T-helper 1 cell (primary cell): ENCODE results near the gene CDH2.
"Not testable (repeated sequence)": the region's sequence is repeated elsewhere in the genome, so short reads cannot be mapped to it uniquely, and the experiment has no call there.

Experiments
- DNase-seq, 5 donors: peaks; one replicate each; pipeline ENCODE4 v3.0.0-alpha.2; 2012 to 2020

CDH2 gene

GRCh38 chr18:27983780-27984179, 193.2 kb downstream of the CDH2 start:
- DNase-seq, result no peak

GRCh38 chr18:27976806-27977408, 200.0 kb downstream of the CDH2 start:
- DNase-seq, result no peak

GRCh38 chr18:27970321-27970720, 206.6 kb downstream of the CDH2 start:
- no peak for DNase-seq

- DNase-seq, result no peak
Observed at GRCh38 chr18:27969206-27969605, 207.7 kb downstream of the CDH2 start.

- no peak for DNase-seq
Observed at GRCh38 chr18:27967913-27968824, 208.8 kb downstream of the CDH2 start.

GRCh38 chr18:27966881-27967280, 210.0 kb downstream of the CDH2 start:
- no peak for DNase-seq

- no peak for DNase-seq
Observed at GRCh38 chr18:27964811-27965210, 212.1 kb downstream of the CDH2 start.

- no peak for DNase-seq
Observed at GRCh38 chr18:27959101-27959500, 217.8 kb downstream of the CDH2 start.

- DNase-seq, result no peak
Observed at GRCh38 chr18:27956001-27956640, 220.8 kb downstream of the CDH2 start.

- no peak for DNase-seq
Observed at GRCh38 chr18:27954226-27954625, 222.7 kb downstream of the CDH2 start.

- DNase-seq, result no peak
Observed at GRCh38 chr18:27952741-27953140, 224.2 kb downstream of the CDH2 start.

GRCh38 chr18:27950648-27951228, 226.2 kb downstream of the CDH2 start:
- no peak for DNase-seq

- no peak for DNase-seq
Observed at GRCh38 chr18:27948986-27949385, 227.9 kb downstream of the CDH2 start.

- DNase-seq, result no peak
Observed at GRCh38 chr18:27942706-27943105, 234.2 kb downstream of the CDH2 start.

GRCh38 chr18:27931535-27931934, 245.4 kb downstream of the CDH2 start:
- DNase-seq, result no peak

- no peak for DNase-seq
Observed at GRCh38 chr18:27922780-27923179, 254.2 kb downstream of the CDH2 start.

- DNase-seq, result no peak
Observed at GRCh38 chr18:27921904-27922751, 254.8 kb downstream of the CDH2 start.

GRCh38 chr18:27921392-27921791, 255.5 kb downstream of the CDH2 start:
- DNase-seq, result no peak

- no peak for DNase-seq
Observed at GRCh38 chr18:27920836-27921235, 256.1 kb downstream of the CDH2 start.

GRCh38 chr18:27906189-27906588, 270.7 kb downstream of the CDH2 start:
- DNase-seq, result not testable (repeated sequence)

- no peak for DNase-seq
Observed at GRCh38 chr18:27903906-27904305, 273.0 kb downstream of the CDH2 start.
